ENCODE measurements around the gene JPH3.

- TF ChIP-seq CTCF (IDR thresholded peaks at IDR 0.05 in 4 of 5, conservative IDR thresholded peaks at IDR 0.05 in 1 of 5) (no peak), POLR2A (IDR thresholded peaks at IDR 0.05) (no peak)
These were observed 82.5 kb downstream of the JPH3 start for GRCh38 chr16:87684711-87685404.
